ENCODE results near the gene SVOP. TPM values are rescaled to one million over a fixed set of nuclear protein-coding genes. Genes with fewer than 3 reads are reported as not detected.

The SVOP gene
- total and polyA plus RNA-seq, 5 donors from 2014 or later = not detected

GRCh38 chr12:109027767-109028166 lies 6.9 kb upstream of the SVOP start:
- Mint-ChIP-seq H3K9me3 (peaks cover 0 to 4% (median 0%) of the 10 kb centered on the region in 7 donors), H3K27me3 (peaks cover 35% of the 10 kb centered on the region), H3K4me1 (no peaks in the 10 kb centered on the region), H3K27ac (no peak overlapping the region), H3K36me3 (no peaks in the 10 kb centered on the region), H3K4me3 (no peak overlapping the region)
- H3K4me1 ChIP-seq (ENCODE audit: control insufficient read depth, insufficient read depth, low read length, poor library complexity, severe bottlenecking) = no peaks in the 10 kb centered on the region
- H3K4me3 ChIP-seq (ENCODE audit: low read depth, low read length) = no peak overlapping the region
- peaks cover 11% of the 10 kb centered on the region for H3K27me3 ChIP-seq (ENCODE audit: control insufficient read depth, insufficient read depth, low read length)
- no peaks in the 10 kb centered on the region for H3K36me3 ChIP-seq (ENCODE audit: control insufficient read depth, insufficient read depth, low read length)
- H3K9me3 ChIP-seq (ENCODE audit: control insufficient read depth in 2 of 2, low read length in 2 of 2) = no peaks in the 10 kb centered on the region
- no peak overlapping the region for H3K27ac ChIP-seq (ENCODE audit: insufficient read depth, low read length, poor library complexity, severe bottlenecking)
- DNase-seq (no peak), ATAC-seq (ENCODE audit: low read depth in 2 of 2) (no peak)

DNA sequence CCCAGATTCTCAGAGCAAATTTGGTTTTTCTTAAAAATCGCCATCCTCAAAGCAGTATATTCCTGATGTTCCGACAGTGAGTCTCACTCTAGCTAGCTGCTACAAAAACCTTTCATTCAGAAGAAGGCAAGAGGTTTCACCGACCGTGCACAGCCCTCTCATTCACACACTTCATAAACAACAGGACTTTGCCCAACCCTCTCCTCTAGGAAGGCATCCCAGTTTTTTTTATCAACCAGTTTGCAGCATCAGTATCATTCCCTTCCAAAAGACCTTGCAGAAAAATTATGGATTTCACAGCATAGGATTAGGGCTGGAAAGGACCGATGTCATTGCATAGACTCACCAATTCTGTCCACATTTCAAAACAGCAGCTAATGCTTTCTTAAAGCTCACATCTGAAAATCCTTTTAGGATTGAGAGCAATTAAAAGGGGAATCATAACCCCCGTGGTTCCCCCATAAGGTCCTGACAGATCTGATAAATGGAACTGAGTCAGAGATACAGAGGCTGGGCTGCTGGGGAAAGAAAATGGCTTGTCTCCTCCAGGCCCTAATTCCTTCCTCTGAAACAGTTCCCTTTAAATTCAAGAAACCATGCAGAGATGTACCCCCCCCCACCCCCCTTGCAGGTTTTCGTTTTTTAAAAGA lies 597 bp downstream of the SVOP start:
- DNase-seq (no peak), ATAC-seq (ENCODE audit: low read depth in 2 of 2) (no peak)
- Histone ChIP-seq H3K4me3 (ENCODE audit: low read depth, low read length) (no peak overlapping the region), H3K27me3 (ENCODE audit: control insufficient read depth, insufficient read depth, low read length) (peaks cover 31% of the 10 kb centered on the region), H3K27ac (ENCODE audit: insufficient read depth, low read length, poor library complexity, severe bottlenecking) (no peak overlapping the region), H3K4me1 (ENCODE audit: control insufficient read depth, insufficient read depth, low read length, poor library complexity, severe bottlenecking) (peaks cover 3% of the 10 kb centered on the region), H3K9me3 (ENCODE audit: control insufficient read depth in 2 of 2, low read length in 2 of 2) (no peaks in the 10 kb centered on the region), H3K36me3 (ENCODE audit: control insufficient read depth, insufficient read depth, low read length) (no peaks in the 10 kb centered on the region)
- Mint-ChIP-seq H3K27me3 (peaks cover 41% of the 10 kb centered on the region), H3K36me3 (no peaks in the 10 kb centered on the region), H3K4me1 (peaks cover 0 to 6% (median 0%) of the 10 kb centered on the region in 4 donors), H3K9me3 (no peaks in the 10 kb centered on the region), H3K27ac (no peak overlapping the region), H3K4me3 (no peak overlapping the region)

DNA sequence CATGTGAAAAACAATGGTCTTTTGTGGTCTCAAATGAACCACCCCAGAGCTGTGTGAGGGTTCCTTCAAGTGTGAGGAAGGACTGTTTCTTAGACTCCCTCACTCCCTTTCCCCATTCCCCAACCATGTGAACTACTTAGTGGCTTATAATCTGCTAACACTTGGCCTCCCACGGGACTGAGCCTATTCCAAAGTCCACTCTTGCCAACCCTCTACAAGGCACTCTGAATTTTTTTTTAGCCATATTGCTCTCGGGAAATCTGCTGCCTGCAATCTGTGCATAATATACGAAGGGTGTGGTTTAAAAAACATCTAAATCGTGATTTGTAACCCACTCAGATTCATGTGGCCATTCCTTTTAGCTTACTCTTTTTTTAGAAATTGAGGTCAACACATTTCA lies 2.6 kb downstream of the SVOP start:
- Mint-ChIP-seq H3K4me3 (no peak overlapping the region), H3K4me1 (peaks cover 0 to 6% (median 0%) of the 10 kb centered on the region in 4 donors), H3K9me3 (no peaks in the 10 kb centered on the region), H3K27me3 (peaks cover 51% of the 10 kb centered on the region), H3K27ac (no peak overlapping the region), H3K36me3 (no peaks in the 10 kb centered on the region)
- Histone ChIP-seq H3K36me3 (ENCODE audit: control insufficient read depth, insufficient read depth, low read length) (no peaks in the 10 kb centered on the region), H3K4me3 (ENCODE audit: low read depth, low read length) (no peak overlapping the region), H3K4me1 (ENCODE audit: control insufficient read depth, insufficient read depth, low read length, poor library complexity, severe bottlenecking) (peaks cover 3% of the 10 kb centered on the region), H3K27ac (ENCODE audit: insufficient read depth, low read length, poor library complexity, severe bottlenecking) (no peak overlapping the region), H3K27me3 (ENCODE audit: control insufficient read depth, insufficient read depth, low read length) (peaks cover 31% of the 10 kb centered on the region), H3K9me3 (ENCODE audit: control insufficient read depth in 2 of 2, low read length in 2 of 2) (no peaks in the 10 kb centered on the region)
- DNase-seq (no peak), ATAC-seq (ENCODE audit: low read depth in 2 of 2) (no peak)

- Histone ChIP-seq H3K9me3 (ENCODE audit: control insufficient read depth in 2 of 2, low read length in 2 of 2) (no peaks in the 10 kb centered on the region), H3K27ac (ENCODE audit: insufficient read depth, low read length, poor library complexity, severe bottlenecking) (no peak overlapping the region), H3K4me1 (ENCODE audit: control insufficient read depth, insufficient read depth, low read length, poor library complexity, severe bottlenecking) (peaks cover 3% of the 10 kb centered on the region), H3K27me3 (ENCODE audit: control insufficient read depth, insufficient read depth, low read length) (peaks cover 25% of the 10 kb centered on the region), H3K4me3 (ENCODE audit: low read depth, low read length) (no peak overlapping the region), H3K36me3 (ENCODE audit: control insufficient read depth, insufficient read depth, low read length) (no peaks in the 10 kb centered on the region)
- Mint-ChIP-seq H3K9me3 (no peaks in the 10 kb centered on the region), H3K27me3 (peaks cover 46% of the 10 kb centered on the region), H3K36me3 (no peaks in the 10 kb centered on the region), H3K4me3 (no peak overlapping the region), H3K4me1 (peaks cover 0 to 6% (median 0%) of the 10 kb centered on the region in 4 donors), H3K27ac (no peak overlapping the region)
- ATAC-seq (ENCODE audit: low read depth in 2 of 2) (no peak), DNase-seq (no peak)
These were observed 3.9 kb downstream of the SVOP start for GRCh38 chr12:109016978-109017377.

DNA sequence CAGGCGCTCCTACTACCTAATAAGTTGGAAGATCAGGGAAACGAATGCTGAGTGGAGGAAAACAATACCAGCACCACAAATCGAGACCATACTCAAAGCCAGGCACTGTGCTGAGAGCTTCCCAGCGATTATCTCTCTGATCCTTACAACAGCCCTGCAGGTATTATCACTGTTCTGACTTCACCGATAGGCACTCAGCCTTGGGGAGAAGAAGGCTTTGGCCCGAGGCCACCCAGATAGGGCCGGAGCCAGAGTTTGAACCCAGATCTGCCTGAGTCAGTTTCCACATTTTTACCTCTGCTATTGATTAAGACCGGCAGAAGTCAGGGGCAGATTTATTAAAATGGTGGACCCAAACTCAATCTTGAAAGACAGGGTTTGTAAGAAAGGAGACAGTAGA lies 4.9 kb downstream of the SVOP start:
- Histone ChIP-seq H3K9me3 (ENCODE audit: control insufficient read depth in 2 of 2, low read length in 2 of 2) (no peaks in the 10 kb centered on the region), H3K27me3 (ENCODE audit: control insufficient read depth, insufficient read depth, low read length) (peaks cover 16% of the 10 kb centered on the region), H3K4me3 (ENCODE audit: low read depth, low read length) (no peak overlapping the region), H3K27ac (ENCODE audit: insufficient read depth, low read length, poor library complexity, severe bottlenecking) (no peak overlapping the region), H3K36me3 (ENCODE audit: control insufficient read depth, insufficient read depth, low read length) (no peaks in the 10 kb centered on the region), H3K4me1 (ENCODE audit: control insufficient read depth, insufficient read depth, low read length, poor library complexity, severe bottlenecking) (peaks cover 3% of the 10 kb centered on the region)
- H3K27ac Mint-ChIP-seq = no peak overlapping the region
- H3K36me3 Mint-ChIP-seq = no peaks in the 10 kb centered on the region
- H3K4me1 Mint-ChIP-seq = peaks cover 0 to 3% (median 0%) of the 10 kb centered on the region in 4 donors
- no peak for DNase-seq
- no peaks in the 10 kb centered on the region for H3K9me3 Mint-ChIP-seq
- H3K27me3 Mint-ChIP-seq = peaks cover 38% of the 10 kb centered on the region
- no peak overlapping the region for H3K4me3 Mint-ChIP-seq
- no peak for ATAC-seq (ENCODE audit: low read depth in 2 of 2)

DNA sequence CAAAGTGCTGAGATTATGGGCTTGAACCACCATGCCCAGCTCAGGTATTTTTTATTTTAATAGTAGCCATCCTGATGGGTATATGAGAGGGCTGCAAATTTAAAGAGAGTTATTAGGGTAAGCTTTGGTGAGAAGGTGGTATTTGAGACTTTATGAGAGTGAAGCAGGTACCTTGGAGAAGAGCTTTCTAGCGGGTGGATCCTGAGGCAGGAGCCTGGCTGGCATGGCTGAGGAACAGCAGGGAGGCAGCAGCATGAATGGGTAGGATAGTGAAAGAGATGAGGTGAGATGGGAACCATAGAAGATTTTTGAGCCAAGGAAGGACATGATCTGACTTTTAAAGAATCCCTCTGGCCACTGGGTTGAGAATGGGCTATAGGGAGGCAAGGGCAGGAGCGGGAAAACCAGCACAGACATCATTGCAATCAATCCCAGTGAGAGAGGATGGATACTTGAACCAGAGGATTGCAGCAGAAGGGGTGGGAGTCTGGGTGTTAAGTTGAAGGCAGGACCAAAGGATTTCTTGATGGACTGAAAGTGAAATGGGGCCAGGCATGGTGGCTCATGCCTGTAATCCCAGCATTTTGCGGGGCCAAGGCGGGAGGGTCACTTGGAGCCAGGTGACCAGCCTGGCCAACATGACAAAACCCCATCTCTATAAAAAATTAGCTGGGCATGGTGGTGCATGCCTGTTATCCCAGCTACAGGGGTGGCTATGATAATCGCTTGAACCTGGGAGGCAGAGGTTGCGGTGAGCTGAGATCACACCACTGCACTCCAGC lies 5.7 kb downstream of the SVOP start:
- H3K4me1 Mint-ChIP-seq = no peaks in the 10 kb centered on the region
- H3K27ac ChIP-seq (ENCODE audit: insufficient read depth, low read length, poor library complexity, severe bottlenecking) = no peak overlapping the region
- H3K4me3 Mint-ChIP-seq = no peak overlapping the region
- peaks cover 29% of the 10 kb centered on the region for H3K27me3 Mint-ChIP-seq
- no peak for ATAC-seq (ENCODE audit: low read depth in 2 of 2)
- H3K9me3 ChIP-seq (ENCODE audit: control insufficient read depth in 2 of 2, low read length in 2 of 2) = no peaks in the 10 kb centered on the region
- H3K27me3 ChIP-seq (ENCODE audit: control insufficient read depth, insufficient read depth, low read length) = peaks cover 15% of the 10 kb centered on the region
- no peak for DNase-seq
- H3K9me3 Mint-ChIP-seq = no peaks in the 10 kb centered on the region
- H3K27ac Mint-ChIP-seq = no peak overlapping the region
- H3K4me3 ChIP-seq (ENCODE audit: low read depth, low read length) = no peak overlapping the region
- no peaks in the 10 kb centered on the region for H3K36me3 Mint-ChIP-seq
- no peaks in the 10 kb centered on the region for H3K36me3 ChIP-seq (ENCODE audit: control insufficient read depth, insufficient read depth, low read length)
- no peaks in the 10 kb centered on the region for H3K4me1 ChIP-seq (ENCODE audit: control insufficient read depth, insufficient read depth, low read length, poor library complexity, severe bottlenecking)

DNA sequence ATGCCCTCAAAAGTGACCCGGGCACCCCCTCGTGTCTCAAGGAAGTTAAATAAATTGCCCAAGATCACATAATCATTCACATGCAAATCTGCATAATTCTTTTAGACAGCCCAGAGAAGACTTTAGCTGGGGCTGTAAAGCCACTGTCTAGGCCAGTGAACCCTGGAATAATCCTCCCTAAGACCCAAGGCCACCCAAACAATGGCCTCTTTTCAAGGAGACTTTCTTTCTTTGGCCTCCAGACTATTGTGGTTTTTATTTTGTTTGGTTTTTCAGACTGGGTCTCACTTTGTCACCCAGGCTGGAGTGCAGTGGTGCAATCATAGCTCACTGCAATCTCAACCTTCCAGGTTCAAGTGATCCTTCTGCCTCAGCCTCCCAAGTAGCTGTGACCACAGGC lies 10.6 kb downstream of the SVOP start:
- no peaks in the 10 kb centered on the region for H3K4me1 Mint-ChIP-seq
- no peak for DNase-seq
- peaks cover 7% of the 10 kb centered on the region for H3K27me3 ChIP-seq (ENCODE audit: control insufficient read depth, insufficient read depth, low read length)
- no peaks in the 10 kb centered on the region for H3K9me3 Mint-ChIP-seq
- H3K36me3 ChIP-seq (ENCODE audit: control insufficient read depth, insufficient read depth, low read length) = no peaks in the 10 kb centered on the region
- no peaks in the 10 kb centered on the region for H3K36me3 Mint-ChIP-seq
- no peaks in the 10 kb centered on the region for H3K9me3 ChIP-seq (ENCODE audit: control insufficient read depth in 2 of 2, low read length in 2 of 2)
- H3K27me3 Mint-ChIP-seq = peaks cover 18% of the 10 kb centered on the region
- H3K4me3 ChIP-seq (ENCODE audit: low read depth, low read length) = no peak overlapping the region
- no peak for ATAC-seq (ENCODE audit: low read depth in 2 of 2)
- no peak overlapping the region for H3K27ac Mint-ChIP-seq
- no peak overlapping the region for H3K4me3 Mint-ChIP-seq
- H3K4me1 ChIP-seq (ENCODE audit: control insufficient read depth, insufficient read depth, low read length, poor library complexity, severe bottlenecking) = no peaks in the 10 kb centered on the region
- no peak overlapping the region for H3K27ac ChIP-seq (ENCODE audit: insufficient read depth, low read length, poor library complexity, severe bottlenecking)

DNA sequence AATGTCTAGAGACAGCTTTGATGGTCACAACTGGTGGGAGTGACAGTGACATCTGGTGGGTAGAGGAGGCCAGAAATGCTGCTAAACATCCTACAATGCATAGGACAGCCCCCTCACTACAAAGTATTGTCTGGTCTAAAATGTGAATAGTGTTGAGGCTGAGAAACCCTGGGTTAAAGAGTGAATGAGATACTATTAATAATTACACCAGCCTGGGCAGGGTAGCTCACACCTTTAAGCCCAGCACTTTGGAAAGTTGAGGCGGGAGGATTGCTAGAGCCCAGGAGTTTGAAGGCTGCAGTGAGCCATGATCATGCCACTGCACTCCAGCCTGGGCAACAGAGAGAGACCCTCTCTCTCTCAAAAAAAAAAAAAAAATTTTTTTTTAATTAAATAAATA lies 11.1 kb downstream of the SVOP start:
- Mint-ChIP-seq H3K4me1 (no peaks in the 10 kb centered on the region), H3K27ac (no peak overlapping the region), H3K9me3 (no peaks in the 10 kb centered on the region), H3K27me3 (peaks cover 13% of the 10 kb centered on the region), H3K4me3 (no peak overlapping the region), H3K36me3 (no peaks in the 10 kb centered on the region)
- Histone ChIP-seq H3K27ac (ENCODE audit: insufficient read depth, low read length, poor library complexity, severe bottlenecking) (no peak overlapping the region), H3K27me3 (ENCODE audit: control insufficient read depth, insufficient read depth, low read length) (peaks cover 7% of the 10 kb centered on the region), H3K4me3 (ENCODE audit: low read depth, low read length) (no peak overlapping the region), H3K9me3 (ENCODE audit: control insufficient read depth in 2 of 2, low read length in 2 of 2) (no peaks in the 10 kb centered on the region), H3K4me1 (ENCODE audit: control insufficient read depth, insufficient read depth, low read length, poor library complexity, severe bottlenecking) (no peaks in the 10 kb centered on the region), H3K36me3 (ENCODE audit: control insufficient read depth, insufficient read depth, low read length) (no peaks in the 10 kb centered on the region)
- DNase-seq = no peak
- no peak for ATAC-seq (ENCODE audit: low read depth in 2 of 2)

All from CD4-positive, CD25-positive, alpha-beta regulatory T cell (primary cell).